ENCODE results near the gene THOC6.

DNA sequence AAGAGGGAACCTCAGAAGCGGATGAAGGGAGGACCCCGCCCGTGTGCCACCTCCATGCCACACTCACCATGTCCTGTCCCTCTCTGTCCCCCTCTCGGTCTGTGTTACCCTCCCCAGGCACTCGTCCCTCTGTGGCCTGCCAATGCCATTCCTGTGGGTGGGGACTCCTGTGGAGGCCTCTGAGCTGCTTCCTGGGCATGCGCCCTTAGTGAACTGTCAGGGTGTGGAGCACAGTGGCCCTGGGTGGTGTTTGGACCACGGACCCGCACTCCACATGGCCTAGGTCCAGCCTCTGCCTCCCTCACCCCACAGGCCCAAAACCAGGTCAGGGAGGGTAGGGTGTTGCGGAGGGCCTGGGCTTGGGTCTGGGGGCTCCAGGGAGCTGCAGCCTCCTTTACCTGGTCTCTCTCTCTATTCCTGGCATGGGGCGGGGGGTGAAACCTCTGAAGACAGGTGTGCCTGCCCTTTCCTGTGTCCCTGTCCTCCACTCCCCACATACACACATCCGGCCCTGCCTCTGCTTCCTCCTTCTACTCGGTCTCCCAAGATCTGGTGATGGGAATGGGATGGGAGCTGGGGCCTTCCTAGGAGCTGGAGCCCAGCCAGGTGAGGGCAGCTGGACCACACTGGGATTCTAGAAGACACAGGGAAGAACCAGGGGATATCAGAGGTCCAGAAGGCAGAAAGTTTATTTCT lies 32.1 kb upstream of the THOC6 start:
- TF ChIP-seq KDM1A (IDR thresholded peaks at IDR 0.05; ENCODE audit: low read depth) (no peak), CBX8 (IDR thresholded peaks at IDR 0.05) (no peak), MAFK (IDR thresholded peaks at IDR 0.05; ENCODE audit: partially characterized antibody) (no peak), HOXA7 (CRISPR knock-in tag; IDR thresholded peaks at IDR 0.05) (no peak), EP300 (IDR thresholded peaks at IDR 0.05) (no peak)
- TF ChIP-seq, protein P1, sequence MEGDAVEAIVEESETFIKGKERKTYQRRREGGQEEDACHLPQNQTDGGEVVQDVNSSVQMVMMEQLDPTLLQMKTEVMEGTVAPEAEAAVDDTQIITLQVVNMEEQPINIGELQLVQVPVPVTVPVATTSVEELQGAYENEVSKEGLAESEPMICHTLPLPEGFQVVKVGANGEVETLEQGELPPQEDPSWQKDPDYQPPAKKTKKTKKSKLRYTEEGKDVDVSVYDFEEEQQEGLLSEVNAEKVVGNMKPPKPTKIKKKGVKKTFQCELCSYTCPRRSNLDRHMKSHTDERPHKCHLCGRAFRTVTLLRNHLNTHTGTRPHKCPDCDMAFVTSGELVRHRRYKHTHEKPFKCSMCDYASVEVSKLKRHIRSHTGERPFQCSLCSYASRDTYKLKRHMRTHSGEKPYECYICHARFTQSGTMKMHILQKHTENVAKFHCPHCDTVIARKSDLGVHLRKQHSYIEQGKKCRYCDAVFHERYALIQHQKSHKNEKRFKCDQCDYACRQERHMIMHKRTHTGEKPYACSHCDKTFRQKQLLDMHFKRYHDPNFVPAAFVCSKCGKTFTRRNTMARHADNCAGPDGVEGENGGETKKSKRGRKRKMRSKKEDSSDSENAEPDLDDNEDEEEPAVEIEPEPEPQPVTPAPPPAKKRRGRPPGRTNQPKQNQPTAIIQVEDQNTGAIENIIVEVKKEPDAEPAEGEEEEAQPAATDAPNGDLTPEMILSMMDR (IDR thresholded peaks at IDR 0.05) = no peak
